H1 (cell line): ENCODE data around the gene LRPAP1. TPM values are rescaled to one million over a fixed set of nuclear protein-coding genes. Genes with fewer than 3 reads are reported as not detected.

ENCODE experiments used
- SP2 ChIP-seq: IDR thresholded peaks from 2 replicates; pipeline ENCODE4 v1.6.1; 2012; ENCODE audit warnings: mild to moderate bottlenecking, low read length, inconsistent platforms
- polyA plus RNA-seq, 7 experiments: library from polyadenylated mRNA; depleted of rRNA in 3 of 7; stranded (reverse) in 5 of 7; unstranded in 2 of 7; fragments of >200 nt in 5 of 7; fragments of 200-250 nt in 2 of 7; gene quantifications; 1 replicate in 5 of 7; 2 replicates in 1 of 7; 4 replicates in 1 of 7; pipeline versions ENCODE4 v1.2.1 to v1.2.3, GENCODE V29; 2011 to 2013; ENCODE audit warnings: missing spikeins in 2 of 7, mixed read lengths in 2 of 7
- total RNA-seq: library from RNA; stranded (reverse); fragmentation: NEBNext Ultra II Directional; extraction: Animal tissue kit (Norgen Biotek cat#: 25700); gene quantifications from 2 replicates; pipeline ENCODE4 v1.2.1, GENCODE V29; 2021
- TF ChIP-seq, protein P1 (sequence below): IDR thresholded peaks from 2 replicates; pipeline ENCODE4 v1.6.1; 2012; ENCODE audit warnings: low read length, inconsistent platforms

The LRPAP1 gene
- total and polyA plus RNA-seq, 2 of the 8 experiments (the other 6 are each of a cell fraction or from before 2014, with no cell fraction given), result 31.1 to 101 TPM

DNA sequence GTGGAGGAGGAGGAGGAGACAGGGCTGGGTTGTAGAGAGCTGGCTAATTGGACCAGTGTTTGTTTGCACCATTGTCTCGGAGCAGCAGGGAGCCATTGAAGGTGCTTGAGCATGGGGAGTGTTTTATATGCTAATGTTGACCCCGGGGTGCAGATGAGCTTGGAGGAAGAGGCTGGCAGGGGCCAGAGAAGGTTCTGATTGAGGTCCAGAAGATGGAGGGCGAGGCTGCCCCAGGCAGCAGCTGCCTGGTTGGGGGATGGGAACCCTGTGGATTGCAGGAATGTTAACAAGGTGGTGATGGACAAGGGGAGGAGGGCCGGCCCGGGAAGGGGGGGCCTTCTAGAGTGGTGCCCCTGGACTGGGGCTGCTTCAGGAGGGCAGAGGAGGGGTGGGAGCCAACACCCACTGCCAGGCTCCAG lies 51.1 kb downstream of the LRPAP1 start (continued):
- TF ChIP-seq, protein P1, sequence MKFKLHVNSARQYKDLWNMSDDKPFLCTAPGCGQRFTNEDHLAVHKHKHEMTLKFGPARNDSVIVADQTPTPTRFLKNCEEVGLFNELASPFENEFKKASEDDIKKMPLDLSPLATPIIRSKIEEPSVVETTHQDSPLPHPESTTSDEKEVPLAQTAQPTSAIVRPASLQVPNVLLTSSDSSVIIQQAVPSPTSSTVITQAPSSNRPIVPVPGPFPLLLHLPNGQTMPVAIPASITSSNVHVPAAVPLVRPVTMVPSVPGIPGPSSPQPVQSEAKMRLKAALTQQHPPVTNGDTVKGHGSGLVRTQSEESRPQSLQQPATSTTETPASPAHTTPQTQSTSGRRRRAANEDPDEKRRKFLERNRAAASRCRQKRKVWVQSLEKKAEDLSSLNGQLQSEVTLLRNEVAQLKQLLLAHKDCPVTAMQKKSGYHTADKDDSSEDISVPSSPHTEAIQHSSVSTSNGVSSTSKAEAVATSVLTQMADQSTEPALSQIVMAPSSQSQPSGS, result no peak
- TF ChIP-seq SP2, result no peak
